OCI-LY1 (cell line): ENCODE data around the gene LETM1.

ENCODE experiments used
- EZH2 ChIP-seq: fragments of 200-600 bp; sonication (generic), shearing (Covaris generic); IDR thresholded peaks from 2 replicates; pipeline ENCODE4 v1.8.0; 2017; ENCODE audit warnings: borderline replicate concordance, mixed run types, mild to moderate bottlenecking, antibody characterized with exemption, low read length, moderate library complexity, mixed read lengths
- TF ChIP-seq, protein P1 (sequence below): fragments of 200-600 bp; sonication (generic), shearing (Covaris generic); IDR thresholded peaks from 2 replicates; pipeline ENCODE4 v1.5.1; 2017; ENCODE audit warnings: mild to moderate bottlenecking, antibody characterized with exemption, low read length, moderate library complexity, mixed read lengths

DNA sequence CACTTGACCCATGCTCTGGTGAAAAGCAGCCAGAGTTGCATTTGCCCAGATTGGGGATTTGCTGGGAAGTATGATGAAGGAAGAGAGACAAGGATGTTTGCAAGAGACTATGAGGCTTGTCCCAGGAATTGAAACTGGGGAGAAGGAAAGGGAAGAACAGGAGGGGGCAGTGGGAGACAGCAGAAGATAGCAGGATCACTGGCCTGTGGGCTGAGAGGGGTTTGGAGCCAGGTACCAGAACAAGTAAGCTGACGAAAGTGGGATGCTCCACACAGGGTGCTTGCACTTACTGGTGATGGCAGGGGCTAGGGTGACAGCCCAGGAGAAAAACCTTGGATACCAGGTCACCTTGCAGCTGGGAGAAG, 3.4 kb upstream of the LETM1 start:
- TF ChIP-seq, protein P1, sequence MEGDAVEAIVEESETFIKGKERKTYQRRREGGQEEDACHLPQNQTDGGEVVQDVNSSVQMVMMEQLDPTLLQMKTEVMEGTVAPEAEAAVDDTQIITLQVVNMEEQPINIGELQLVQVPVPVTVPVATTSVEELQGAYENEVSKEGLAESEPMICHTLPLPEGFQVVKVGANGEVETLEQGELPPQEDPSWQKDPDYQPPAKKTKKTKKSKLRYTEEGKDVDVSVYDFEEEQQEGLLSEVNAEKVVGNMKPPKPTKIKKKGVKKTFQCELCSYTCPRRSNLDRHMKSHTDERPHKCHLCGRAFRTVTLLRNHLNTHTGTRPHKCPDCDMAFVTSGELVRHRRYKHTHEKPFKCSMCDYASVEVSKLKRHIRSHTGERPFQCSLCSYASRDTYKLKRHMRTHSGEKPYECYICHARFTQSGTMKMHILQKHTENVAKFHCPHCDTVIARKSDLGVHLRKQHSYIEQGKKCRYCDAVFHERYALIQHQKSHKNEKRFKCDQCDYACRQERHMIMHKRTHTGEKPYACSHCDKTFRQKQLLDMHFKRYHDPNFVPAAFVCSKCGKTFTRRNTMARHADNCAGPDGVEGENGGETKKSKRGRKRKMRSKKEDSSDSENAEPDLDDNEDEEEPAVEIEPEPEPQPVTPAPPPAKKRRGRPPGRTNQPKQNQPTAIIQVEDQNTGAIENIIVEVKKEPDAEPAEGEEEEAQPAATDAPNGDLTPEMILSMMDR = no peak
- TF ChIP-seq EZH2 = no peak
